Liver (tissue), 9 donors: ENCODE measurements around the gene FMN2. TPM values are rescaled to one million over a fixed set of nuclear protein-coding genes. Genes with fewer than 3 reads are reported as not detected.

Source experiments
- DNase-seq: peaks from one replicate; pipeline ENCODE4 v3.0.0-alpha.2; 2017; ENCODE audit warnings: low spot score
- H3K27ac ChIP-seq, 2 donors: one replicate each; pipeline ENCODE4 v1.7.0; 2013; ENCODE audit warnings: inconsistent platforms in 2 of 2, low read length in 2 of 2, control low read depth in 1 of 2, low read depth in 1 of 2, mild to moderate bottlenecking in 1 of 2
- H3K27me3 ChIP-seq, 4 donors: one replicate each; pipeline versions ENCODE4 v1.6.1 to v1.7.0; 2013; ENCODE audit warnings: low read length in 3 of 4, inconsistent platforms in 1 of 4, mild to moderate bottlenecking in 1 of 4, moderate library complexity in 1 of 4; ENCODE audit not compliant: control insufficient read depth in 4 of 4, insufficient read depth in 4 of 4
- H3K36me3 ChIP-seq, 4 donors: one replicate each; pipeline versions ENCODE4 v1.6.1 to v1.7.0; 2013; ENCODE audit warnings: low read length in 3 of 4, mild to moderate bottlenecking in 3 of 4, low read depth in 1 of 4, moderate library complexity in 1 of 4; ENCODE audit not compliant: control insufficient read depth in 4 of 4, insufficient read depth in 3 of 4
- H3K4me1 ChIP-seq, 4 donors: one replicate each; pipeline versions ENCODE4 v1.6.1 to v1.7.0; 2013; ENCODE audit warnings: low read length in 3 of 4, mild to moderate bottlenecking in 3 of 4, moderate library complexity in 1 of 4; ENCODE audit not compliant: control insufficient read depth in 4 of 4, insufficient read depth in 4 of 4
- H3K4me3 ChIP-seq, 3 donors: one replicate each; pipeline versions ENCODE4 v1.6.1 to v1.7.0; 2013; ENCODE audit warnings: low read length in 3 of 3, control low read depth in 1 of 3, low read depth in 1 of 3, mild to moderate bottlenecking in 1 of 3
- H3K9ac ChIP-seq, 2 donors: one replicate each; pipeline ENCODE4 v1.7.0; 2013; ENCODE audit warnings: low read length in 2 of 2, mild to moderate bottlenecking in 2 of 2, moderate library complexity in 2 of 2, control low read depth in 1 of 2, low read depth in 1 of 2
- H3K9me3 ChIP-seq, 4 donors: one replicate each; pipeline versions ENCODE4 v1.6.1 to v1.7.0; 2013; ENCODE audit warnings: low read length in 3 of 4; ENCODE audit not compliant: control insufficient read depth in 4 of 4
- ATF3 ChIP-seq: IDR thresholded peaks from 2 replicates; pipeline ENCODE4 v1.6.1; 2016; ENCODE audit warnings: antibody characterized with exemption
- CTCF ChIP-seq: fragments of 150-350 bp; IDR thresholded peaks from 2 replicates; pipeline ENCODE4 v1.5.1; 2017; ENCODE audit warnings: improper control_type of control experiment, low read depth, low read length; ENCODE audit not compliant: missing input control
- EGR1 ChIP-seq, 2 donors: IDR thresholded peaks; 2 replicates each; pipeline ENCODE4 v1.6.1; 2016 to 2018; ENCODE audit warnings: antibody characterized with exemption in 2 of 2, low read depth in 2 of 2
- FOXA1 ChIP-seq: IDR thresholded peaks from 2 replicates; pipeline ENCODE4 v1.6.1; 2016; ENCODE audit warnings: antibody characterized with exemption
- FOXA2 ChIP-seq: IDR thresholded peaks from 2 replicates; pipeline ENCODE4 v1.6.1; 2016; ENCODE audit warnings: antibody characterized with exemption
- GABPA ChIP-seq, 2 donors: IDR thresholded peaks in 1 of 2; conservative IDR thresholded peaks in 1 of 2; 2 replicates each; pipeline ENCODE4 v1.6.1; 2016; ENCODE audit warnings: antibody characterized with exemption in 2 of 2, mild to moderate bottlenecking in 1 of 2, moderate library complexity in 1 of 2
- HNF4A ChIP-seq, 2 donors: conservative IDR thresholded peaks; 2 replicates each; pipeline ENCODE4 v1.6.1; 2016; ENCODE audit warnings: antibody characterized with exemption in 2 of 2, mild to moderate bottlenecking in 2 of 2
- HNF4G ChIP-seq: IDR thresholded peaks from 2 replicates; pipeline ENCODE4 v1.6.1; 2016; ENCODE audit warnings: antibody characterized with exemption
- JUND ChIP-seq, 2 donors: IDR thresholded peaks; 2 replicates each; pipeline ENCODE4 v1.6.1; 2016; ENCODE audit warnings: antibody characterized with exemption in 2 of 2
- MAX ChIP-seq: IDR thresholded peaks from 2 replicates; pipeline ENCODE4 v1.6.1; 2016; ENCODE audit warnings: antibody characterized with exemption
- NR2F2 ChIP-seq: IDR thresholded peaks from 2 replicates; pipeline ENCODE4 v1.6.1; 2016; ENCODE audit warnings: antibody characterized with exemption
- RAD21 ChIP-seq, 2 donors: IDR thresholded peaks; 2 replicates each; pipeline ENCODE4 v1.6.1; 2016; ENCODE audit warnings: antibody characterized with exemption in 2 of 2, mild to moderate bottlenecking in 2 of 2
- REST ChIP-seq: IDR thresholded peaks from 2 replicates; pipeline ENCODE4 v1.6.1; 2016; ENCODE audit warnings: antibody characterized with exemption, mild to moderate bottlenecking
- RXRA ChIP-seq, 2 donors: IDR thresholded peaks; 2 replicates each; pipeline ENCODE4 v1.6.1; 2017 to 2018; ENCODE audit warnings: antibody characterized with exemption in 2 of 2, mild to moderate bottlenecking in 1 of 2
- SP1 ChIP-seq: IDR thresholded peaks from 2 replicates; pipeline ENCODE4 v1.6.1; 2018; ENCODE audit warnings: antibody characterized with exemption, mild to moderate bottlenecking
- TAF1 ChIP-seq: conservative IDR thresholded peaks from 2 replicates; pipeline ENCODE4 v1.6.1; 2016; ENCODE audit warnings: antibody characterized with exemption, mild to moderate bottlenecking
- YY1 ChIP-seq: IDR thresholded peaks from 2 replicates; pipeline ENCODE4 v1.6.1; 2016; ENCODE audit warnings: antibody characterized with exemption, mild to moderate bottlenecking
- ZBTB33 ChIP-seq: IDR thresholded peaks from 2 replicates; pipeline ENCODE4 v1.6.1; 2016; ENCODE audit warnings: antibody characterized with exemption
- WGBS: extraction: QIAGEN DNeasy Blood & Tissue Kit; methylation state at CpG from one replicate; pipeline ENCODE4 v1.1.7; 2013; 5-methylcytosine and 5-hydroxymethylcytosine counted together
- polyA plus RNA-seq, 2 donors: library from polyadenylated mRNA; stranded (reverse) in 1 of 2; unstranded in 1 of 2; fragments of 200-250 nt in 1 of 2; fragments of >200 nt in 1 of 2; fragmentation: Nextera tagmentation in 1 of 2; extraction: Ambion mirVana in 1 of 2; gene quantifications; one replicate each; pipeline versions ENCODE4 v1.2.1 to v1.2.3, GENCODE V29; 2013 to 2015
- total RNA-seq, 2 donors: library from RNA; depleted of rRNA; stranded (reverse); fragments of >200 nt; gene quantifications; one replicate each; pipeline ENCODE4 v1.2.3, GENCODE V29; 2014
- donor health status: healthy.
- donor health status: healthy.
- donor health status: healthy.
- donor health status: healthy.
- donor health status: healthy.

The FMN2 gene
- total and polyA plus RNA-seq, 4 donors = 0.17 TPM; not detected in 3

GRCh38 chr1:240426051-240426450 is 334.4 kb downstream of the FMN2 start:
- Histone ChIP-seq H3K4me3 (no peak overlapping the region), H3K27ac (no peak overlapping the region), H3K4me1 (no peaks in the 10 kb centered on the region), H3K9me3 (no peaks in the 10 kb centered on the region), H3K9ac (no peak overlapping the region), H3K27me3 (no peaks in the 10 kb centered on the region), H3K36me3 (no peaks in the 10 kb centered on the region)
- WGBS = 85% methylated on average over 2 of the region's 2 CpGs
- DNase-seq = no peak
- no peak for TF ChIP-seq HNF4G
- no peak for TF ChIP-seq EGR1 (IDR thresholded peaks at IDR 0.05; ENCODE audit: low read depth in 2 of 2)
- TF ChIP-seq SP1 = no peak
- TF ChIP-seq ATF3 = no peak
- no peak for TF ChIP-seq YY1
- TF ChIP-seq REST = no peak
- no peak for TF ChIP-seq HNF4A (conservative IDR thresholded peaks at IDR 0.05)
- TF ChIP-seq TAF1 = no peak
- TF ChIP-seq JUND (IDR thresholded peaks at IDR 0.05) = no peak
- no peak for TF ChIP-seq RAD21 (IDR thresholded peaks at IDR 0.05)
- no peak for TF ChIP-seq GABPA (IDR thresholded peaks at IDR 0.05 in 1 of 2, conservative IDR thresholded peaks at IDR 0.05 in 1 of 2)

- Histone ChIP-seq H3K4me3 (no peak overlapping the region), H3K36me3 (no peaks in the 10 kb centered on the region), H3K4me1 (no peaks in the 10 kb centered on the region), H3K27me3 (no peaks in the 10 kb centered on the region), H3K9ac (no peak overlapping the region), H3K27ac (no peak overlapping the region), H3K9me3 (no peaks in the 10 kb centered on the region)
- TF ChIP-seq HNF4A (conservative IDR thresholded peaks at IDR 0.05) (no peak), RAD21 (IDR thresholded peaks at IDR 0.05) (no peak), SP1 (no peak), FOXA1 (no peak), ATF3 (no peak), RXRA (IDR thresholded peaks at IDR 0.05) (no peak), EGR1 (IDR thresholded peaks at IDR 0.05; ENCODE audit: low read depth in 2 of 2) (no peak), CTCF (no peak), JUND (IDR thresholded peaks at IDR 0.05) (no peak), GABPA (IDR thresholded peaks at IDR 0.05 in 1 of 2, conservative IDR thresholded peaks at IDR 0.05 in 1 of 2) (no peak), TAF1 (no peak), REST (no peak), ZBTB33 (no peak), FOXA2 (no peak), MAX (no peak), NR2F2 (no peak), HNF4G (no peak), YY1 (no peak)
- DNase-seq = no peak
- WGBS = 75% methylated on average over 9 of the region's 9 CpGs
These were observed 344.4 kb downstream of the FMN2 start for GRCh38 chr1:240435996-240436566.
